GM21381 (cell line): Measurements from ENCODE around the gene SCPEP1.
"Not testable (repeated sequence)": the region's sequence is repeated elsewhere in the genome, so short reads cannot be mapped to it uniquely, and the experiment has no call there.

Source experiments
- ATAC-seq: cut with Tn5 transposase; IDR thresholded peaks from one replicate; pipeline ENCODE4 v1.9.1; 2021; ENCODE audit warnings: mild to moderate bottlenecking, moderate library complexity; ENCODE audit not compliant: unreplicated experiment

The SCPEP1 gene

DNA sequence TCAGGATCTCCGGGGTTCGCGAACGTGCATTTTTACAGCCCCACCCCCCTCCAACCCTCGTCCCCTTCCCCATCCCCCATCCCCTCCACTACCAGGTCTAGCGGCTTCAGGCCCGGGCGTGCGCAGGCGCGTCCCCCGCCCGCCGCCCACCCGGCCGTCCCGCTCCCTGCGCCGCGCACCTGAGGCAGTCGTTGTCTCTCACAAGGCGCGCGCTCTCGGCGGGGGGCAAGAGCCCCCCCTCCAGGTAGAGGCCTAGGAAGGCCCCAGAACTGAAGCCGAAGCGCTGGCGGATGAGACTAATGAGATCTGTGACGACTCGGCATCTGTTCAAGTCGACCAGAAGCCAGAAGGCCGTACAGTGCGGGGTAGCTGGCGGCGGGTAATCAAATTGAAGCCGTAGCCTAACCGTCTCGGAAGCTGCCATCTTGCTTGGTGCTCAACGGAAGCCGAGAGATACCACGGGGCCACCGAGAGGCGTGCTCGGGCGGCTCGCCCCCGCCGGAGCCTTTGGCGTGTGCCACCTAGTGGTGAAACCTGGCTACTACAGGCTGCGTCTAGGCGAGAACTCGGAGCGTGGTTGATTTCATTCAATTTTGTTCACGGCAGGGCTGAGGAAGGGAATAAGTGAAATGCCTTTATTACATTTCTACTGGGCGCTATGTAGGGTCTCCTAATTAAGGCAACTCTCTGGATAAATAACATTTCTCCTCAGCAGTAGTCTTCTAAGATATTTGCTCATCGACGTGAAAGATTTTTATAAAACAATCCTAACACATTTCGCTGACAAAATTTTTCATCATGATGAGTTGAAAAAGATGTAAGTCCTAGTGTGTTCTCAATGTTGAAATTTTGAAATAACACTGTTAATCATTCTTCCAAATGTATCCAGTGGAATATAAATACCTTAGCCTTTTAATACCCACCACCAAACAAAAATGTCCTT lies 17.1 kb upstream of the SCPEP1 start, which contains the start of gene COIL:
COIL (minus strand) TSS at position 455 of the 943 bp plus-strand sequence; CDS start at position 424, 31 bp downstream.
- ATAC-seq, result peak; percentile 98

DNA sequence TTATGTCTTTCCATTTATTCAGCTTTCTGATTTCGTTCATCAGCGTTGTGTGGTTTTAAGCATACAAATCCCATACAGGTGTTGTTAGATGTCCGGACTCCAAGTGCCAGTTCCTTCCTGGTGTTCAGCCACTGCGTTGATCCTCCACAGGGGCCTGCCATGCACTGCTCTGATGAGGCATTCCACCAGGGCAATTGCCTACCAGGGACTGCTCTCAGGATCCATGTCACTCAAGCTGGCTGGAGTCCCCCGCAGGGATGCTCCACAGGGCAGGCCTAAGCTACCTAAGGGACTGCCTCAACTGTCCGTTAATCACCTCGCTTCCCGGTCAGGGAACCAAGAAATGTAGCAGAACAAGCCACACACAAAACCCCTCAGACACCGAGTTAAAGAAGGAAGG lies 12.7 kb upstream of the SCPEP1 start:
- not testable (repeated sequence) for ATAC-seq

DNA sequence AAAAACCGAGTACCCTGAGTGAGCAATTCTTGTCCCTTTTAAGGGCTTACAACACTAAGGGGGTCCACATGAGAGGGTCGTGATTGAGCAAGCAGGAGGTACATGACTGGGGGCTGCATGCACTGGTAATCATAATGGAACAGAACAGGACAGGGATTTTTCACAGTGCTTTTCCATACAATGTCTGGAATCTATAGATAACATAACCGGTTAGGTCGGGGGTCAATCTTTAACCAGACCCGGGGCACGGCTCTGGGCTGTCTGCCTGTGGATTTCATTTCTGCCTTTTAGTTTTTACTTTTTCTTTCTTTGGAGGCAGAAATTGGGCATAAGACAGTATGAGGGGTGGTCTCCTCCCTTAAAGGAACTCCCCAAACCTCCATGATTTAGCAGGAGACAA lies 12.2 kb upstream of the SCPEP1 start:
- ATAC-seq, result not testable (repeated sequence)

DNA sequence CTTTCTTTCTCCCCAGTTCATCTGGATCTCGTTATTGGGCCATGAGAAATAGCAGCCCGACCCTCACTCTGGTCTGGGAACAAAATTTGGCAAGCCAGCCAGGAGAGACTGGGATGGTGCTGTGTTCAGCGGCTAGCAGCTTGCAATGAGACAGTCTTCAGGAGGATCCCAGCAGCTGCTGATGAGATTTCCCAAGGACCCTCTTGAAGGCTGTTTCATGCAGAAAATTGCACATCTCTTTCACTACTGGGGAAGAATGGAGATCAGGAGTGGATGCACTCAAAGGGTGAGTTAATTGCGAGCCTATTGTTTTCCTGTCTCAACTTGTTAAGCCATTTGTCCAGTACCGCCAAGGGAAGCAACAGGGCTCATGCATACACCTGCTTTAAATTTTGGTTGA lies 11.6 kb upstream of the SCPEP1 start:
- ATAC-seq, result no peak

DNA sequence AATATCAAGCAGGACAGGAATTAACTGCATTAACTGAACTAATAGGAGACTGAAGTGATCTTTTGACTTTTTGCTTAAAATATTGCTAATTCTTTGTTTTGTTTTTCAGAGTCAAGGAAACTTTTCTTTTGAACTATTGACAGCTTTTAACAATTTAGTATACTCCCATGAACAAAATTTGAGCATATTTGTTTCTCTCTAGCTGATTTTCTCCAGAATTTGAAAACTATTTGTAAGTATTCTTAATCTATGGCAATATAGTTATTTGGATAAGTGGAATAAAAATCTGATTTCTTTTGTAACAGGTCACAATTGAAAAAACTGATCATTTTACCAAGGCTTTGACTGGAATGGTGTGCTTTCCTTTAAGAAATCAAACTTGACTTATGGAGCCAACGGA lies 7.0 kb upstream of the SCPEP1 start:
- ATAC-seq, result no peak

DNA sequence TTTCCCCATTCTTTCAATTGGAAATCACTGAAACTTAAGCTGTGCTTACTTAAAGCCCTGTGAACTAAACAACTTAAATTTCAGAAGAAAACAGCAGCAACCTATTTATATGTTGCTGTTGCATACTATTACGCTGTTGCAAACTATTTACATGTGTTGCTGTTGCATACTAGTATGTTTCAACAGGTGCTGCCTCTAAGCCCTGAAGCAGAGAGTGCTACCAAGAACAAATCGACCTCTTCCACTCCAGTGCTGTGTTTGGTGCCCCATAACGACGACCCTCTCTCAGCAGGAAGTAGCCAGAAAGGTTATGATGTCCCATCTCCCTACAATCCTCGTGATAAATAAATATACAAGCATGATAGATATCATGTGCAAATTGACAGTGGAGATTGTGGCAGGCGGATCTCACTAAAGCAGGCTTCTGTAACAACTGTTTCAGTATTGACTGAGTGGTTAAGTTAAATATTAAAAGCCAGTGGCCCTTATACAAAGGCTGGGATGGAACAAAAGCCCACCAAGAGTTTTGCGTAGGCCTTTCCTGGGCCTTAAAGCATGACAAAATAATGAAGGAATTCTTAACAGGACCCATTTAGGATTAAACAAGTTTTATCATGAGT lies 5.7 kb upstream of the SCPEP1 start:
- no peak for ATAC-seq

GRCh38 chr17:56973520-56973919 lies 4.4 kb upstream of the SCPEP1 start:
- no peak for ATAC-seq

GRCh38 chr17:56974055-56974454 lies 3.9 kb upstream of the SCPEP1 start:
- ATAC-seq, result no peak

GRCh38 chr17:56975656-56976055 lies 2.3 kb upstream of the SCPEP1 start:
- ATAC-seq, result no peak

- ATAC-seq, result no peak
Observed at GRCh38 chr17:56976941-56977608, 856 bp upstream of the SCPEP1 start.

GRCh38 chr17:56978441-56979090 lies 635 bp downstream of the SCPEP1 start:
- ATAC-seq, result peak; percentile 34

DNA sequence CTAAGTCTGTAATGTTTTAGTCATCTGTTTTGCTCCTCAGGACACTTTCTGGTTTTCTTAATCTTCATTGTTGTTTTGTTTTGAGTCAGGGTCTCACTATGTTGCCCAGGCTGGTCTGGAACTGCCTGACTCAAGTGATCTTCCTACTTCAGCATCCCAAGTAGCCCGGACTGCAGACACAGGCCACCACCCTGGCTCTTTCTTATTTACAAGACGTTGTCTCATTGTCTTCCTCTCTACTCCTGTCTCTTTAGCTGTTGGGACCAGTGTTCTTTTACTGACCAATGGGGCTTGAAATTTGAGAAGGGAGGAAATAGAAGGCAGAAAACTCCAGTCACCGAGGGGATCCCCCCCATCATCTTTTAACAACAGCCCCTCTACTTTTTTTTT lies 1.2 kb downstream of the SCPEP1 start:
- ATAC-seq, result peak; percentile 16

DNA sequence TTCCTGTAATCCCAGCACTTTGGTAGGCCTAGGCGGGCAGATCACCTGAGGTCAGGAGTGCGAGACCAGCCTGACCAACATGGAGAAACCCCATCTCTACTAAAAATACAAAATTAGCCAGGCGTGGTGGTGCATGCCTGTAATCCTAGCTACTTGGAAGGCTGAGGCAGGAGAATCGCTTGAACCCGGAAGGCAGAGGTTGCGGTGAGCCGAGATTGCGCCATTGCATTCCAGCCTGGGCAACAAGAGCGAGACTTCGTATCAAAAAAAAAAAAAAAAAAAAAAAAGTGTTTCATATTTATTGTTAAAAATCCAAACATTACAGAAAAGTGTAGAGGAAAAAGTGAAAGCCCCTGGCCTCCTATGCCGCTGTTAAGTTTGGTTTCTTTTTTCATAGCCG lies 2.6 kb downstream of the SCPEP1 start:
- not testable (repeated sequence) for ATAC-seq

- no peak for ATAC-seq
Observed at GRCh38 chr17:56982312-56982711, 4.4 kb downstream of the SCPEP1 start.

DNA sequence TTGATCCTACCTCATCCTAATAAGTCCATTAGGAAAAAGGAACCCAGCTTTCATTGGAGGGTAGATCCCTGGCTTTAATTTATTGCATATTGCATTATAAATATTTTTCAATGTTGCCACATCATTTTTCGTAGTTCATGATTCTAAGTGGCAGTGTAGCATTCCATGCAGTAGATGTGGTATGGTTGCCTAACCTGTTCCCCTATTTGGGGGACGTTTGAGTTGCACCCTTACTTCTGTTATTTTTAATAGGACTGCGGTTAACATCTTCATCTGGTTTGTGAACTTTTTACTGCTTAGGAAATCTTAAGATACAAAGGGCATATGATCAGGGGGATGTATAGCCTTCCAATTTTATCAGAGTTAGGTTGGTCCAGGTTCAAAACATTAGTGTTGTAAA lies 5.4 kb downstream of the SCPEP1 start:
- ATAC-seq, result no peak

DNA sequence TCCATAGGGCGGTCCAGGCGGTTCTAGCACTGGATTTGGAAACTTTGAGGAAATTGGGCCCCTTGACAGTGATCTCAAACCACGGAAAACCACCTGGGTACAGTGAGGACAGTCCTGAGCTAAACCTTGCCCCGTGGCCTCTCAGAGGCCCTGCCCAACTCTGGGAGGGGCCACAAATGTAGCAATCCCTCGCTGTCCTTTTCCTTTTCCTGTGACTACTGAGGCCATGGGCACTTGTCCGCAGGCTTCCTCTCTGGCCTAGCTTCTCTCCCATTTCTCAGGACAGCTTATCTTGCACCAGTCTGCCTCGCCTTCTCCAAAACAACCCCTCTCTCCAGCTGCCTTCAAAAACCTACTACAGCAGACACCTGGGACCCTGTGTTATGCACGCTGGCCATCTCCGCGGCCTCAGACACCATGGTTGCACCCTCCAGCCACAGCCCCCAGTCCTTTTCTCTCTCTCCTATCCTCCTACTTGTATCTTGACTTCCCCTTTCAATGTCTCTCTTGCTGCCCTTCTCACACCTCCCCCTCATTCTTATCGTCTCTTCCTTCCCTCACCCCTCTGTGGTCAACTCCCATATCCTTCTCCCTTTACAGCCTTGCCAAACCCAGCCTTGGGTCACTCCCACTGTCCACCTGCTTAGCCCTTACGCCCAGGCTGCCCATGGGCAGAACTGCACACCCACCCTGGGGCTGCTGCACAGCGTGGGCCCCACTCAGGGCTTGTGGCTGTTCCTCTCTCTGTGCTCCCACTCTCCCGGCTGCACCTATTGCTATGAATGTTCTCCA lies 7.6 kb downstream of the SCPEP1 start:
- no peak for ATAC-seq

DNA sequence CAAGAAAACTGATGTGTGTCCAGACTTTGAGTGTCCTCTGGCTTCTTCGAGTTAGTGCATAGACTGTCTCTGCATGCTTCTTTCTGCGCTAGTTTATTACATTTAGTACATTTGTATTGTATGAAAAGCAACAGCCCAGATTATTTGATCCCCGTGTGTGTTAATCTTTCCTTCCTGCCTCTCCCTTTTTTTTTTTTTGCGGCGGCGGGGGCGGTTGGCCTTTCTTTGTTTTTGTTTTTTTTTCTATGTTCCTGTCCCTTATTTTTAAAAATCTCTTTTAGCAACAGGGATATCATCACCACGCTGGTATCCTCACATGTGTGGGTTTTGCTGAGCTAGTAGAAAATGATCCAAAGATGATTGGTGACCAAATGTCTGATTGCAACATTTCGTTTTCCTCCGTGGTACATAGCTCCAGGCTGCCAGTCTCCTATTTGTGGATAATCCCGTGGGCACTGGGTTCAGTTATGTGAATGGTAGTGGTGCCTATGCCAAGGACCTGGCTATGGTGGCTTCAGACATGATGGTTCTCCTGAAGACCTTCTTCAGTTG lies 9.4 kb downstream of the SCPEP1 start:
- ATAC-seq, result no peak

DNA sequence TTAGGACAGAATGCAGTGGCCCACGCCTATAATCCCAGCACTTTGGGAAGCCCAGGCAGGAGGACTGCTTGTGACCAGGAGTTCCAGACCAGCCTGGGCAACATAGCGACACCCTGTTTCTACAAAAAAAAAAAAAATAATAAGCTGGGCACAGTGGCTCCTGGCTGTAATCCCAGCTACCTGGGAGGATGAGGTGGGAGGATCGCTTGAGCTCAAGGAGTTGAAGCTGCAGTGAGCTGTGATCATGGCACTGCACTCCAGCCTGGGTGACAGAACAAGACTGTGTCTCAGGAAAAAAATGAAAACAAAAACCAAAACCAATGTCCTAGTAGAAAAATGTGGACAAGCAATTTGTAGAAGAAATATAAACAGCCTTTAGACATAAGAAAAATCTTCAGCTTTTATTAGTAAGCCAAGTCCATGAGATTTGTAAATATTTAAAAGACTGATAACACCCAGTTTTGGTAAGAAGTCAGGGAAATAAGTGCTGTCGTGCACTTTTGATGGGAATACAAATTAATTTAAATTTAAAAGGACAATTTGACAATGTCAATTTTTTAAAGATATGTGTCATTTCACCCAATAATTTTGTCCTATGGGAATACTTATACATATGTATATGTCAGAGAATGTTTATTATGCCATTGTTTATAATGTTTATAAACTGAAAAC lies 11.1 kb downstream of the SCPEP1 start:
- ATAC-seq, result no peak

- ATAC-seq, result no peak
Observed at GRCh38 chr17:56992364-56992763, 14.4 kb downstream of the SCPEP1 start.
